A549 (cell line): ENCODE measurements around the gene RGS16.

Source experiments
- BHLHE40 ChIP-seq: IDR thresholded peaks from 2 replicates; pipeline ENCODE4 v1.6.1; 2012; ENCODE audit warnings: low read depth, low read length, inconsistent platforms
- CTCF ChIP-seq: fragments of >200 bp; sonication (Bioruptor Twin); formaldehyde crosslinking; IDR thresholded peaks from 3 replicates; pipeline ENCODE4 v1.5.1; 2016
- EP300 ChIP-seq, 2 experiments: fragments of >200 bp; sonication (Bioruptor Twin); formaldehyde crosslinking; IDR thresholded peaks; 2 replicates in 1 of 2; 3 replicates in 1 of 2; pipeline ENCODE4 v1.6.1; 2016 to 2017
- MAFK ChIP-seq: fragments of 450-650 bp; IDR thresholded peaks from 2 replicates; pipeline ENCODE4 v1.6.1; 2014; ENCODE audit not compliant: partially characterized antibody
- MAX ChIP-seq: IDR thresholded peaks from 2 replicates; pipeline ENCODE4 v1.6.1; 2012
- POLR2A ChIP-seq: IDR thresholded peaks from 2 replicates; pipeline ENCODE4 v1.6.1; 2012; ENCODE audit warnings: mild to moderate bottlenecking, low read length
- RAD21 ChIP-seq, 2 experiments: fragments of >200 bp in 1 of 2; sonication (Bioruptor Twin) in 1 of 2; formaldehyde crosslinking in 1 of 2; IDR thresholded peaks in 1 of 2; conservative IDR thresholded peaks in 1 of 2; 2 replicates in 1 of 2; 3 replicates in 1 of 2; pipeline ENCODE4 v1.6.1; 2012 to 2018; ENCODE audit warnings: inconsistent platforms in 1 of 2
- RCOR1 ChIP-seq: fragments of 150-350 bp; IDR thresholded peaks from 2 replicates; pipeline ENCODE4 v1.6.1; 2014; ENCODE audit warnings: antibody characterized with exemption, low read length, low read depth
- REST ChIP-seq: fragments of 200-600 bp; sonication (generic); IDR thresholded peaks from 2 replicates; pipeline ENCODE4 v1.6.1; 2016; ENCODE audit warnings: antibody characterized with exemption, mild to moderate bottlenecking, moderate library complexity
- TFCP2L1 ChIP-seq: fragments of 250-450 bp; sonication (Bioruptor Pico); IDR thresholded peaks from 2 replicates; pipeline ENCODE4 v1.5.0; 2021; ENCODE audit warnings: mild to moderate bottlenecking

- no peak for TF ChIP-seq RAD21 (conservative IDR thresholded peaks at IDR 0.05 in 1 of 2, IDR thresholded peaks at IDR 0.05 in 1 of 2)
- TF ChIP-seq CTCF, result no peak
- TF ChIP-seq BHLHE40, result no peak
- no peak for TF ChIP-seq MAFK
- no peak for TF ChIP-seq RCOR1
- no peak for TF ChIP-seq EP300 (IDR thresholded peaks at IDR 0.05)
- TF ChIP-seq POLR2A, result no peak
- TF ChIP-seq REST, result no peak
- no peak for TF ChIP-seq MAX
- no peak for TF ChIP-seq TFCP2L1
These were observed 479 bp downstream of the RGS16 start for GRCh38 chr1:182603646-182604174.
